Natural killer cell (primary cell): ENCODE results near the gene TNNI2. TPM values are rescaled to one million over a fixed set of nuclear protein-coding genes. Genes with fewer than 3 reads are reported as not detected.

Source experiments
- ATAC-seq, 3 donors: fragments of 150-1000 bp in 2 of 3; fragments of 200-7000 bp in 1 of 3; cut with Tn5 transposase; 1 replicate in 1 of 3; 2 replicates in 2 of 3; pipeline ENCODE4 v1.10.0; 2021; ENCODE audit warnings: mild to moderate bottlenecking in 2 of 3, moderate library complexity in 2 of 3
- DNase-seq, 2 donors: peaks; one replicate each; pipeline versions ENCODE4 v3.0.0 to v3.0.0-alpha.2; 2013 to 2021; ENCODE audit warnings: mixed read lengths in 1 of 2
- H3K27ac ChIP-seq: one replicate; pipeline ENCODE4 v1.5.1; 2013; ENCODE audit warnings: mild to moderate bottlenecking, low read length
- H3K27me3 ChIP-seq: one replicate; pipeline ENCODE4 v1.6.1; 2013; ENCODE audit warnings: low read length; ENCODE audit not compliant: control insufficient read depth, insufficient read depth
- H3K36me3 ChIP-seq: one replicate; pipeline ENCODE4 v1.6.1; 2013; ENCODE audit warnings: low read length; ENCODE audit not compliant: control insufficient read depth, insufficient read depth
- H3K4me1 ChIP-seq: one replicate; pipeline ENCODE4 v1.6.1; 2013; ENCODE audit warnings: low read length; ENCODE audit not compliant: control insufficient read depth, insufficient read depth
- H3K4me3 ChIP-seq: one replicate; pipeline ENCODE4 v1.5.1; 2013; ENCODE audit warnings: low read length
- H3K9me3 ChIP-seq: one replicate; pipeline ENCODE4 v1.6.1; 2013; ENCODE audit warnings: low read length; ENCODE audit not compliant: control insufficient read depth, insufficient read depth
- H3K27ac Mint-ChIP-seq, 2 donors: one replicate each; pipeline ENCODE4 v1.8.0; 2022; ENCODE audit warnings: mild to moderate bottlenecking in 2 of 2, mixed read lengths in 2 of 2, moderate library complexity in 1 of 2
- H3K27me3 Mint-ChIP-seq, 2 donors: one replicate each; pipeline ENCODE4 v1.8.0; 2022; ENCODE audit warnings: low read depth in 2 of 2, mixed read lengths in 2 of 2
- H3K36me3 Mint-ChIP-seq: one replicate; pipeline ENCODE4 v1.8.0; 2022; ENCODE audit warnings: mixed read lengths
- H3K4me1 Mint-ChIP-seq, 2 donors: one replicate each; pipeline ENCODE4 v1.8.0; 2022; ENCODE audit warnings: mixed read lengths in 2 of 2
- H3K4me3 Mint-ChIP-seq: one replicate; pipeline ENCODE4 v1.8.0; 2022; ENCODE audit warnings: mild to moderate bottlenecking, moderate library complexity, mixed read lengths
- H3K9me3 Mint-ChIP-seq, 2 donors: one replicate each; pipeline ENCODE4 v1.8.0; 2022; ENCODE audit warnings: mixed read lengths in 2 of 2
- CTCF ChIP-seq: fragments of 200-600 bp; IDR thresholded peaks from one replicate; pipeline ENCODE4 v1.8.0; 2022; ENCODE audit warnings: antibody characterized with exemption
- WGBS: methylation state at CpG from one replicate; pipeline ENCODE4 v1.1.7; 2013; ENCODE audit warnings: missing lambda C conversion rate; ENCODE audit not compliant: insufficient coverage; 5-methylcytosine and 5-hydroxymethylcytosine counted together
- intact Hi-C: fragments of 100-400 bp; cut with micrococcal nuclease; formaldehyde crosslinking; loops from one replicate; pipeline ENCODE4 v1.14.2; 2022
- total RNA-seq, 4 donors: library from RNA; stranded (reverse); fragments of 120-200 nt in 1 of 4; gene quantifications; one replicate each; pipeline versions ENCODE4 v1.2.3 to v1.2.4, GENCODE V29; 2013 to 2022

The TNNI2 gene
- total RNA-seq, 3 donors from 2014 or later (not counting 1 experiment from before 2014, with no cell fraction given) = 1.2 to 5.4 (median 3.6) TPM

- DNase-seq (no peak), ATAC-seq (no peak)
- Mint-ChIP-seq H3K4me1 (peaks cover 41% of the 10 kb centered on the region in 2 donors), H3K36me3 (no peaks in the 10 kb centered on the region), H3K27ac (no peak overlapping the region), H3K4me3 (no peak overlapping the region), H3K9me3 (no peaks in the 10 kb centered on the region), H3K27me3 (no peaks in the 10 kb centered on the region)
- H3K27ac ChIP-seq = no peak overlapping the region
- WGBS = 89% methylated on average over 15 of the region's 15 CpGs
- no peaks in the 10 kb centered on the region for H3K27me3 ChIP-seq
- H3K36me3 ChIP-seq = peaks cover 19% of the 10 kb centered on the region
- peaks cover 94% of the 10 kb centered on the region for H3K4me1 ChIP-seq
- H3K4me3 ChIP-seq = no peak overlapping the region
- TF ChIP-seq CTCF = no peak
- H3K9me3 ChIP-seq = no peaks in the 10 kb centered on the region
- intact Hi-C loops = no loop called here
These were observed 28.0 kb downstream of the TNNI2 start for GRCh38 chr11:1866776-1867175.

DNA sequence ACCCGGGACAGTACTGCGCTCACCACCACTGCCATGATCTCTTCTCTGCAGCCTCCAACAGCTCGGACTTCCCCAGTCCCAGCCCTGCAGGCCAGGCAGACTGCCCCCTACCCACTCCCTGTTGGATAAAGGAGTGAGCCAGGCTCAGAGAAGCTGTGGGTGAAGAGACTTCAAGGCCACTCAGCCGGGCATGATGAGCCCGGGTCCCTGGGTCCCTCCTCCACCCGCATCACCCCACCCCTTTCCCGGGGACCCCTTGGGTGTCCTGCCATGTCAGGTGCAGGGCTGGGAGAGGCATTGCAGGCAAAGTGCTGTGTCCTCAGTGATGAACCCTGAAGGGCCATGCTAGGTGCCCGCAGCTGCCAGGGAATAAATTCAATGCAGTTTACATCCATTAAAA is 28.6 kb downstream of the TNNI2 start:
- 88% methylated on average over 8 of the region's 8 CpGs for WGBS
- Histone ChIP-seq H3K4me1 (peaks cover 98% of the 10 kb centered on the region), H3K4me3 (no peak overlapping the region), H3K9me3 (no peaks in the 10 kb centered on the region), H3K27ac (no peak overlapping the region), H3K36me3 (peaks cover 19% of the 10 kb centered on the region), H3K27me3 (no peaks in the 10 kb centered on the region)
- DNase-seq = no peak
- Mint-ChIP-seq H3K4me3 (no peak overlapping the region), H3K27ac (no peak overlapping the region), H3K4me1 (peaks cover 46 to 47% of the 10 kb centered on the region in 2 donors), H3K36me3 (no peaks in the 10 kb centered on the region), H3K9me3 (no peaks in the 10 kb centered on the region), H3K27me3 (no peaks in the 10 kb centered on the region)
- intact Hi-C loops = no loop called here
- ATAC-seq = no peak
- TF ChIP-seq CTCF = no peak

GRCh38 chr11:1868056-1868635 is 29.4 kb downstream of the TNNI2 start:
- Mint-ChIP-seq H3K4me1 (peaks cover 50 to 55% of the 10 kb centered on the region in 2 donors), H3K9me3 (no peaks in the 10 kb centered on the region), H3K27me3 (no peaks in the 10 kb centered on the region), H3K27ac (peak overlapping the region in 1 of 2 donors; percentile 82), H3K4me3 (peak overlapping the region; percentile 42), H3K36me3 (no peaks in the 10 kb centered on the region)
- no peak for ATAC-seq
- Histone ChIP-seq H3K27me3 (no peaks in the 10 kb centered on the region), H3K36me3 (peaks cover 17% of the 10 kb centered on the region), H3K9me3 (no peaks in the 10 kb centered on the region), H3K27ac (no peak overlapping the region), H3K4me1 (peaks cover 98% of the 10 kb centered on the region), H3K4me3 (no peak overlapping the region)
- no peak for DNase-seq
- TF ChIP-seq CTCF = no peak
- 89% methylated on average over 14 of the region's 14 CpGs for WGBS
- intact Hi-C loops = no loop called here
